ENCODE results near the gene OPTC.

DNA sequence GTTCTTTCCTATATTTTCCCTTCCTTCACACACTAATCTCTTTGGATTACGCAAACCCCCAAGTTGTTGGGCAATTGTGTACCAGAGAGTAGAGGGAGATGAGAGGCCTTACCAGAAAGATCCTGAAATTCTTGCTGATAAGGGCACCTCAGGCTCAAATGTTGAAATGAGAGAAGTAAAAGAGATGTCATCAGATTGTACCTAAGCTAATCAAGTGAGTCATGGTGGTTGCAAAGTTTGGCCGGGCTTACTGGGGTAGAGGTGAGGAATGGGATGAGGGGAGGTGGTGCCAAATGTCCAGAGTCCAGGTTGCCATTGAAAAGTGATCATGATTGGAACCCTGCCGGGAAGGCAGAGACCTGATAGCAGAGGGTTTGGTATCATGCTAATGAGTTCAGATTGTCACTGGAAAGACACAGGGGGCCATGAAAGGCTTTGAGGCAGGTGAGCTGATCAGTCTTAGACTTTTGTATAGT, 43.1 kb downstream of the OPTC start:
- TF ChIP-seq, protein P1, sequence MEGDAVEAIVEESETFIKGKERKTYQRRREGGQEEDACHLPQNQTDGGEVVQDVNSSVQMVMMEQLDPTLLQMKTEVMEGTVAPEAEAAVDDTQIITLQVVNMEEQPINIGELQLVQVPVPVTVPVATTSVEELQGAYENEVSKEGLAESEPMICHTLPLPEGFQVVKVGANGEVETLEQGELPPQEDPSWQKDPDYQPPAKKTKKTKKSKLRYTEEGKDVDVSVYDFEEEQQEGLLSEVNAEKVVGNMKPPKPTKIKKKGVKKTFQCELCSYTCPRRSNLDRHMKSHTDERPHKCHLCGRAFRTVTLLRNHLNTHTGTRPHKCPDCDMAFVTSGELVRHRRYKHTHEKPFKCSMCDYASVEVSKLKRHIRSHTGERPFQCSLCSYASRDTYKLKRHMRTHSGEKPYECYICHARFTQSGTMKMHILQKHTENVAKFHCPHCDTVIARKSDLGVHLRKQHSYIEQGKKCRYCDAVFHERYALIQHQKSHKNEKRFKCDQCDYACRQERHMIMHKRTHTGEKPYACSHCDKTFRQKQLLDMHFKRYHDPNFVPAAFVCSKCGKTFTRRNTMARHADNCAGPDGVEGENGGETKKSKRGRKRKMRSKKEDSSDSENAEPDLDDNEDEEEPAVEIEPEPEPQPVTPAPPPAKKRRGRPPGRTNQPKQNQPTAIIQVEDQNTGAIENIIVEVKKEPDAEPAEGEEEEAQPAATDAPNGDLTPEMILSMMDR (IDR thresholded peaks at IDR 0.05) = no peak
- no peak for TF ChIP-seq EZH2 (IDR thresholded peaks at IDR 0.05; ENCODE audit: borderline replicate concordance, insufficient read depth, low read depth, low read length, poor library complexity, severe bottlenecking)

All from B cell (primary cell).